Measurements from ENCODE around the gene WNT6. TPM values are rescaled to one million over a fixed set of nuclear protein-coding genes. Genes with fewer than 3 reads are reported as not detected.

Gene WNT6
- total RNA-seq, 1 experiment from 2014 or later, result not detected

DNA sequence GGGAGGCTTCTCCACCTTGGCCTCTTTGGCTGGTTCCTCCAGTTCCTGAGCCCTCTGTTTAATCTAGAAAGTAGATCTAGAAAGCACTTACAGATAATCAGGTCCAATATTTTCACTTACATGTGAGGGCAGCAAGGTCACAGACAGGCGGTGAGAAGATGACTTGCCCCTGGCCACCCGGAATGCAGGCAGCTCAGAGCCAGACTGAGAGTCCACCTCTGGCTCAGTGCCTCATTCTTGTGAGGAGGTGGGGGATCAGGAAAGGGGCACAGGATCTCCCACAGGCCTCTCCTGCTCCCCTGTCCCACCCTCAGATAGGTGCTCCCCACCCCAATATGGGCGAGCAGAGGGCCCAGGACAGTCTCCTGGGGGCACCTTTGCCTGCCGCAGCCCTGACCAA lies 5.8 kb downstream of the WNT6 start:
- CTCF ChIA-PET, result interaction anchor here (6.5 kb wide), 1 partner anchor 10 kb away, joined by 44 read pairs; no protein-coding TSS in a partner anchor
- no TSS peak for BruUV-seq (replicated peaks)
- no peak overlapping the region for H3K4me3 Mint-ChIP-seq (ENCODE audit: unreplicated experiment)
- no peak overlapping the region for H3K27ac Mint-ChIP-seq (ENCODE audit: low read depth, unreplicated experiment)
- no peaks in the 10 kb centered on the region for H3K9me3 Mint-ChIP-seq (ENCODE audit: unreplicated experiment)
- no peaks in the 10 kb centered on the region for H3K36me3 Mint-ChIP-seq (ENCODE audit: insufficient read depth, unreplicated experiment)
- no peaks in the 10 kb centered on the region for H3K4me1 Mint-ChIP-seq (ENCODE audit: insufficient read depth, unreplicated experiment)
- TF ChIP-seq, protein P1, sequence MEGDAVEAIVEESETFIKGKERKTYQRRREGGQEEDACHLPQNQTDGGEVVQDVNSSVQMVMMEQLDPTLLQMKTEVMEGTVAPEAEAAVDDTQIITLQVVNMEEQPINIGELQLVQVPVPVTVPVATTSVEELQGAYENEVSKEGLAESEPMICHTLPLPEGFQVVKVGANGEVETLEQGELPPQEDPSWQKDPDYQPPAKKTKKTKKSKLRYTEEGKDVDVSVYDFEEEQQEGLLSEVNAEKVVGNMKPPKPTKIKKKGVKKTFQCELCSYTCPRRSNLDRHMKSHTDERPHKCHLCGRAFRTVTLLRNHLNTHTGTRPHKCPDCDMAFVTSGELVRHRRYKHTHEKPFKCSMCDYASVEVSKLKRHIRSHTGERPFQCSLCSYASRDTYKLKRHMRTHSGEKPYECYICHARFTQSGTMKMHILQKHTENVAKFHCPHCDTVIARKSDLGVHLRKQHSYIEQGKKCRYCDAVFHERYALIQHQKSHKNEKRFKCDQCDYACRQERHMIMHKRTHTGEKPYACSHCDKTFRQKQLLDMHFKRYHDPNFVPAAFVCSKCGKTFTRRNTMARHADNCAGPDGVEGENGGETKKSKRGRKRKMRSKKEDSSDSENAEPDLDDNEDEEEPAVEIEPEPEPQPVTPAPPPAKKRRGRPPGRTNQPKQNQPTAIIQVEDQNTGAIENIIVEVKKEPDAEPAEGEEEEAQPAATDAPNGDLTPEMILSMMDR (IDR thresholded peaks at IDR 0.05; ENCODE audit: unreplicated experiment), result no peak
- peaks cover 42% of the 10 kb centered on the region for H3K27me3 Mint-ChIP-seq (ENCODE audit: insufficient read depth, unreplicated experiment)
- DNase-seq (ENCODE audit: unreplicated experiment), result no peak
- intact Hi-C loops (cut with micrococcal nuclease), result no loop called here
- POLR2A ChIA-PET, result no interaction called here

DNA sequence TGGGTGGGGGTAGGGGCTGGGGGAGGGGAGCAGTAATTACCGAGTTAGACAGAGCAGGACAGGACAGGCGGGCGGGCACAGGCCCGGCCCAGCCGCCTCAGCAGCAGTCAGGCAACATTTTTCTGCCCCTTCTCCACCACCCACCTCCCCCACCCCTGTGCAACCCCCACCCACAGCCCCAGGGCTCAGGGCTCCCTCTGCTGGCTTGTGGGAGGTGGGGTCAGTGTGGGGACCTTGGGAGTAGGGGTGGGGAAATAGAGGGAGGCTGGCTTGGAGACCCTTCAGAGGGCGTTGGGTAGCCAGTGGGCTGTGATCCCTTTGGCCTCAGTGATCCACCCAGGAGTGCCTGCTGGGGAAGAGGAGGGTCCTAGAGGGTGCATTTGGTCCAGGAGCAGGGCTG lies 6.4 kb downstream of the WNT6 start:
- H3K27ac Mint-ChIP-seq (ENCODE audit: low read depth, unreplicated experiment), result no peak overlapping the region
- intact Hi-C loops (cut with micrococcal nuclease), result no loop called here
- DNase-seq (ENCODE audit: unreplicated experiment), result no peak
- H3K4me3 Mint-ChIP-seq (ENCODE audit: unreplicated experiment), result no peak overlapping the region
- no peaks in the 10 kb centered on the region for H3K9me3 Mint-ChIP-seq (ENCODE audit: unreplicated experiment)
- TF ChIP-seq, protein P1 (IDR thresholded peaks at IDR 0.05; ENCODE audit: unreplicated experiment), result no peak
- ChIA-PET CTCF (interaction anchor here (6.5 kb wide), 1 partner anchor 10 kb away, joined by 44 read pairs; no protein-coding TSS in a partner anchor), POLR2A (no interaction called here)
- H3K4me1 Mint-ChIP-seq (ENCODE audit: insufficient read depth, unreplicated experiment), result no peaks in the 10 kb centered on the region
- H3K36me3 Mint-ChIP-seq (ENCODE audit: insufficient read depth, unreplicated experiment), result no peaks in the 10 kb centered on the region
- BruUV-seq (replicated peaks), result no TSS peak
- peaks cover 36% of the 10 kb centered on the region for H3K27me3 Mint-ChIP-seq (ENCODE audit: insufficient read depth, unreplicated experiment)

DNA sequence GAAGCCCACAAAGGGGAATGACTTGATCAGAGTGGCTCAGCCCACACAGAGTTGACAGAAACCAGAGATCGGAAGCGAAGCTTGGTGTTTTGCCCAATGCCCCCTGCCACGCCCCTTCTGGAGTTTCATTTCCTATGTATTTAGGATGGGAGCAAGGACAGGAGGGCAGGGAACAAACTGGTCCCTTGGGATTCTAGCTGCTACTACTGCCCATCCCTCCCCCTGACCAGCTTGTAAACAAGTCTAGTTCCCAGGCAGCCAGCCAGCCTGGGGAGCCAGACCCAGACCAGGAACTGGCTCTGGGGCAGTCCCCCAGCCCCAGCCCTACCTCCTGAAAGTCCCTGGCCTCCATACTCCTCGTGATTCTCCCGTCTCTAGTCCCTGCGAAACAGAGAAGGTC lies 8.3 kb downstream of the WNT6 start:
- DNase-seq (ENCODE audit: unreplicated experiment), result no peak
- ChIA-PET POLR2A (no interaction called here), CTCF (interaction anchor here (1.0 kb wide), 1 partner anchor 19 kb away, joined by 3 read pairs; no protein-coding TSS in a partner anchor)
- no peaks in the 10 kb centered on the region for H3K36me3 Mint-ChIP-seq (ENCODE audit: insufficient read depth, unreplicated experiment)
- TF ChIP-seq, protein P1 (IDR thresholded peaks at IDR 0.05; ENCODE audit: unreplicated experiment), result no peak
- H3K27ac Mint-ChIP-seq (ENCODE audit: low read depth, unreplicated experiment), result no peak overlapping the region
- BruUV-seq (replicated peaks), result no TSS peak
- peaks cover 36% of the 10 kb centered on the region for H3K27me3 Mint-ChIP-seq (ENCODE audit: insufficient read depth, unreplicated experiment)
- no peaks in the 10 kb centered on the region for H3K9me3 Mint-ChIP-seq (ENCODE audit: unreplicated experiment)
- H3K4me1 Mint-ChIP-seq (ENCODE audit: insufficient read depth, unreplicated experiment), result no peaks in the 10 kb centered on the region
- intact Hi-C loops (cut with micrococcal nuclease), result no loop called here
- no peak overlapping the region for H3K4me3 Mint-ChIP-seq (ENCODE audit: unreplicated experiment)

DNA sequence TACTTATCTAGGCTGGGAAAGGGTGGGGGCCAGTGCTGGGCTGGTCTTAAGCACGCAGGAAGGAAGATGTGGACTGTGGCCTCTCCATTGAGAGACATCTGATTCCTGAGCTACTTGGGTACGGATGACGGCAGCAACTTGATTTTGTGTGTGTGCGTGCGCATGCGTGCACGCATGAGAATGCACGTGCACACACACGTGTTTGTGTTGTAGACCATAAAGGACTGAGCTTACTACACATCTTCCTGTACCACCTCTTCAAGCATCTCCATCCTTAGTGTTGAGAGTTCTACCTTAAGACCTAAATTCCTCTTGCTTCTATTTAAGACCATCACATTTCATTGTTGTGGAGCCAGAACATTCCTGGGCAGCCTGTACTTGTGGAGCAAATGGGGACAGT lies 9.5 kb downstream of the WNT6 start:
- no peaks in the 10 kb centered on the region for H3K36me3 Mint-ChIP-seq (ENCODE audit: insufficient read depth, unreplicated experiment)
- no peak overlapping the region for H3K27ac Mint-ChIP-seq (ENCODE audit: low read depth, unreplicated experiment)
- no peaks in the 10 kb centered on the region for H3K4me1 Mint-ChIP-seq (ENCODE audit: insufficient read depth, unreplicated experiment)
- intact Hi-C loops (cut with micrococcal nuclease), result no loop called here
- H3K4me3 Mint-ChIP-seq (ENCODE audit: unreplicated experiment), result no peak overlapping the region
- H3K9me3 Mint-ChIP-seq (ENCODE audit: unreplicated experiment), result no peaks in the 10 kb centered on the region
- TF ChIP-seq, protein P1 (IDR thresholded peaks at IDR 0.05; ENCODE audit: unreplicated experiment), result no peak
- DNase-seq (ENCODE audit: unreplicated experiment), result no peak
- H3K27me3 Mint-ChIP-seq (ENCODE audit: insufficient read depth, unreplicated experiment), result peaks cover 31% of the 10 kb centered on the region
- CTCF ChIA-PET, result interaction anchor here (0.6 to 2.9 kb wide), 6 partner anchors 11 to 114 kb away, joined by 3 to 24 read pairs (median 4); no protein-coding TSS in a partner anchor
- no TSS peak for BruUV-seq (replicated peaks)
- POLR2A ChIA-PET, result interaction anchor here (0.8 kb wide), 1 partner anchor 9 kb away, joined by 3 read pairs; no protein-coding TSS in a partner anchor
